ENCODE results near the gene UNC5B.

The UNC5B gene

DNA sequence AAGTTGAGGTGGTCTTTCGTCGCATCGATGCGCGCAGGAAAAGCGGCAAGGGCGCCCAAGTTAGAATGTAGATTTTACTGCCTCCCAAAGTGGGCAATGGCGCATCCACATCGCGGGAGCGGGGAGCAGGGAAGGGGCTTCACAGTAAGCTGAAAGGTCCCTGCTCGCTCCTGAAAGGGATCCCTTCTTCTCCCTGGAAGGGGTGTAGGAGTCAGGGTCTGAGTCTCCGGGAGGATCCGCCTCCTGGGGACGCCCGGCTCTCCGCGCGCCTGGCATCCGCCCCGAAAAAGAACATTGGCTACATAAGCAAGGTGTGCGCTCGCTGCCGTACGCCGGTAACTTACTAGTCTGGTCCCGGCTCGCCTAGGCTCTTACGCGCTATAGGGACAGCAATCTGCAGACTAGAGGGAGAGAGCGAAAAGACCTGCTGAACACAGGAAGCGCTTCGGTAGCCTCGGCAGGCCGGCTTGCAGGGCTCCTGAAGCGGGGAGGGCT lies 804 bp downstream of the UNC5B start:
- Histone ChIP-seq H3K27ac (peak overlapping the region; percentile 78 to 94), H3K4me3 (peak overlapping the region; percentile 88)
- TF ChIP-seq CTCF (IDR thresholded peaks at IDR 0.05), result no peak
- DNase-seq (ENCODE audit: low spot score), result peak; percentile 75

- peak; percentile 76 for DNase-seq (ENCODE audit: low spot score)
- TF ChIP-seq CTCF (IDR thresholded peaks at IDR 0.05), result no peak
- H3K4me3 ChIP-seq, result peak overlapping the region; percentile 88
- peak overlapping the region in 1 of 2 donors; percentile 81 for H3K27ac ChIP-seq
Measured at GRCh38 chr10:71213761-71214440, 1.5 kb downstream of the UNC5B start.

DNA sequence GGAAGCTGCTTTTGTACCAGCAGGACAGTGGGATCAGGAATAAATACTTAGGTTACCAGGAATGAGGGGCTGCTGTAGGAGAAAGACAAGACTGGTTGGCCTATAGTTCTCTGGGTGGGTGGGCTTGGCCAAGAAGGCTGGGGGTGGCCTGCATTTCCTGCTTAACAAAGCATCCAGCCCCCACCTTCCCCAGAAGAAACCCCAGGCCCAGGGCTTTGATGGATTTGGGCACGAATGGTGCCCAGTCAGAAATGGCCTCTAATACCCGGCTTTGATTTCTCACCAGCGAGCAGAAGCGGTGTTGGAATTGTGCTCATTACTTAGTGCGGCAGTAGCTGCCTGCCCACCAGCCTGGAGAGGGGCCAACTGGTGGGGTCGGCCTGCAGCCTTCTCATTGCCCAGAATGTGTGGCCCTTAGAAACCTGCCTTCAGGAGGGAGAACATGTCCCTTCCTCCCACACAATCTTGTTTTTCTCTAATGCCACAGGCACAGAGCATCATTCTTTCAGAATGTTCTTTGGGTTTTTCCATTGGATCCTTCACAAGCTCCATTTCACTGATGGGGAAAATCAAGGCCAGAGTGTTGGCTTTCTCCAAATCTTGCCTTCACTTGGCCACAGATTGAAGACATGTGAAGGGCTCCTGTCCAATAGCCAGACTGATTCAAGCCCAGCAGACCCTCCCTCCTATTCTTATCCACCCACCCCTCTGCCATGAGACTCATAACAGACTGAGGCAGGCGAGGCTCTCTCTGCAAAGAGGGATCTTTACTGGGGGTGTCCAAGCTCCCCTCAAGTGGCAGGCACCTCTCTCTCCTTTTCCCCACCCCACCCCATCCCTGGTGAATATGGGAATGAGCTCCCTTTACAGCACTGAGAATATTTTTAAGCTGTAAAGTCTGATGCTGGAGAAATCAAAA lies 2.5 kb downstream of the UNC5B start:
- DNase-seq (ENCODE audit: low spot score), result peak; percentile 70
- no peak for TF ChIP-seq CTCF (IDR thresholded peaks at IDR 0.05)
- H3K4me3 ChIP-seq, result peak overlapping the region; percentile 88
- peak overlapping the region in 1 of 2 donors; percentile 75 for H3K27ac ChIP-seq

- peak; percentile 38 for DNase-seq (ENCODE audit: low spot score)
- Histone ChIP-seq H3K27ac (peak overlapping the region; percentile 39 to 75), H3K4me3 (peak overlapping the region; percentile 77)
- TF ChIP-seq CTCF (IDR thresholded peaks at IDR 0.05), result no peak
Measured at GRCh38 chr10:71216363-71216695, 4.0 kb downstream of the UNC5B start.

DNA sequence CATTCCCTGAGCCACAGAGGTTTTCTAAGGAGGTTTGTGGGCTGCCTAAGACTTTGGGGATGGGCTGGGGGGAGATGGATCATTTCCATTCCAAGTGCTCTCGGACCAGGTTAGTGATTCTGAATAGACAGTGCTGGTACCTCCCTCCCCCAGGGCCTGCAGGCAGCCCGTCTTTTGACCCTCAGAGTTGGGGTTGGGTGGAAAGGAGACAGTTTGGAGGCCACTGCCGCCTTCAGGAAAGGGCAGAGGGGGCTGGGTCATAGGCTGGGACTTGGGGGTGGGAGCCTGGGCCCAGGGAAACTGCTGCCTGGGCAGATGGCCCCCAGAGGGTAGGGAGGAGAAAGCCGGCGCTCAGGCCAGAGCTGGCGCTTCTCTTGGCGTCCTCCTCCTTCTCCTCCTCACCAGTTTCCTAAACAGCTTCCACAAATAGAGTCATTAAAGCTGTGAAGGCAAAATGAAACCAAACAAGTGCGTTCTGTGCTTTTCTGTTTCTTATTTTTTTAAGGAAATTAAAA lies 4.4 kb downstream of the UNC5B start:
- H3K4me3 ChIP-seq, result peak overlapping the region; percentile 77
- peak overlapping the region; percentile 39 to 75 for H3K27ac ChIP-seq
- DNase-seq (ENCODE audit: low spot score), result peak; percentile 71
- no peak for TF ChIP-seq CTCF (IDR thresholded peaks at IDR 0.05)

DNA sequence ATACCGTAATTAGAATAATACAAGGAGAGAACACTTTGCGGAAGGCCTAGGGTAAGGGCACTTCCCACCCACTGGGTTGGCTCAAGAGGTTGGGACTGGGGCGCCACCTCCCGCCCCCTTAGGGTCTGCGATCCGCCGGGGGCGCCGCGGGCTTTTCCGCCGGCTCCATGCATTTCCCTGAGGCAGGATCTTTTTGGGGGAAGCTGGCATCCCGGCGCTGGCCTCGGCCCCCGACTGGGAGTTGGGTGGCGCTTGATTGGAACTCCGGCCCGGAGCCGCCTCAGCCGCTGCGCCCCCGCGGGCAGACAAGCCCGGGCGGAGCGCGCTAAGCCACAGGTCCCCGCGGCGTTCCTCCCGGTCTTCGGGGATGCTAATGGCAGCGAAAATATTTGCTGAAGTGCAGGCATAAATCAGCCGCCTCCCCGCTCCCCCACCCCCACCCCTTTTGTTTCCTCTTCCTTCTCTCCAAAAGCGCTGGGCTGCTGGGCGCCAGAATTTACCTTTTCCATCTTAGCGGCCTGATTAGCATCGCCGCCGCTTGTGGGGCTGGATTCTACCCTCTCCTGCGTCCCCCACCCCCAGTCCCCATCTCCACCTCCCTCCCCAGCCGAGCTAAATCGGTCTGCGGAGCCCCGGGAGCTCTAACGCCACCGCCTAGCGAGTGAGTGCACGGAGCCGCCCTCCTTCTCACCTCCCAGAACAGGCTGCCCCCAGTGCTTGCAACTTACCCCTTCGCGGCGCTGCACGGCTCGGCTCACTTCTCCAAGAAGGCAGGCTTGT lies 5.1 kb downstream of the UNC5B start:
- DNase-seq (ENCODE audit: low spot score), result peak; percentile 75
- Histone ChIP-seq H3K27ac (peak overlapping the region; percentile 39 to 75), H3K4me3 (peak overlapping the region; percentile 77)
- no peak for TF ChIP-seq CTCF (IDR thresholded peaks at IDR 0.05)
